Activated CD4-positive, alpha-beta T cell treated with anti-CD3 and anti-CD28 coated beads, Interleukin-2, amount 10 ng/mL, durations not matched to agents 7 days and 5 days (primary cell): ENCODE data around the gene NPIPB9. TPM values are rescaled to one million over a fixed set of nuclear protein-coding genes. Genes with fewer than 3 reads are reported as not detected.
"Not testable (repeated sequence)": the region's sequence is repeated elsewhere in the genome, so short reads cannot be mapped to it uniquely, and the experiment has no call there.

Experiments
- CTCF ChIA-PET: fragments of 350-600 bp; sonication (Branson Sonifier 250); formaldehyde crosslinking; loops from one replicate; lab custom pipeline; 2021; ENCODE audit warnings: antibody characterized with exemption; lab: Charles Lee
- POLR2A ChIA-PET: fragments of 350-600 bp; sonication (Branson Sonifier 250); formaldehyde crosslinking; loops from one replicate; lab custom pipeline; 2021; ENCODE audit warnings: antibody characterized with exemption; lab: Charles Lee
- DNase-seq: peaks from one replicate; pipeline ENCODE4 v3.0.0-alpha.2; 2020
- H3K27ac Mint-ChIP-seq: one replicate; pipeline ENCODE4 v1.8.0; 2021; ENCODE audit warnings: mild to moderate bottlenecking, moderate library complexity, mixed read lengths
- H3K27me3 Mint-ChIP-seq: one replicate; pipeline ENCODE4 v1.8.0; 2021; ENCODE audit warnings: mixed read lengths
- H3K36me3 Mint-ChIP-seq: one replicate; pipeline ENCODE4 v1.8.0; 2021; ENCODE audit warnings: low read depth, mixed read lengths
- H3K4me1 Mint-ChIP-seq: one replicate; pipeline ENCODE4 v1.8.0; 2021; ENCODE audit warnings: mixed read lengths
- H3K4me3 Mint-ChIP-seq: one replicate; pipeline ENCODE4 v1.8.0; 2021; ENCODE audit warnings: mild to moderate bottlenecking, moderate library complexity, mixed read lengths
- H3K9me3 Mint-ChIP-seq: one replicate; pipeline ENCODE4 v1.8.0; 2021; ENCODE audit warnings: mixed read lengths
- total RNA-seq, 2 experiments: library from RNA; stranded (reverse); gene quantifications; one replicate each; pipeline ENCODE4 v1.2.3, GENCODE V29; 2021

NPIPB9 gene
- total RNA-seq = 1 to 10 TPM; 2.5 to 2.6 TPM

DNA sequence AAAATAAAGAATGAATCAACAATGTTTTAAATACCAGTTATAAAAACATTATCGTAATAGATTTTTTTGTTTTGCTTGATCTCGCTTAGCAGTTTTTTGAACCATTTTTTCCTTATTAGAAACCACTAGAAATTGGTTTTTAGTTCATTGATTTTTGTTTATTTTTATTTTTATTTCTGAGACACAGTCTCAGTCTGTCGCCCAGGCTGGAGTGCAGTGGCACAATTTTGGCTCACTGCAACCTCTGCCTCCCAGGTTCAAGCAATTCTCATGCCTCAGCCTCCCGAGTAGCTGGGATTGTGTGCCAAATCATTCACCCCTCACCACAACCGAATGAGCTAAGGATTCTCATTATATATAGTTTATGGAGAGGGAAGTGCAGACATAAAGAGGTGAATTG lies at the start of gene NPIPB9:
Gene NPIPB9 (plus strand): TSS at position 301 of the 400 bp plus-strand sequence.
- H3K36me3 Mint-ChIP-seq, H3K4me3 Mint-ChIP-seq, CTCF ChIA-PET, DNase-seq, H3K4me1 Mint-ChIP-seq, H3K9me3 Mint-ChIP-seq, POLR2A ChIA-PET, H3K27me3 Mint-ChIP-seq, H3K27ac Mint-ChIP-seq: not testable (repeated sequence)

DNA sequence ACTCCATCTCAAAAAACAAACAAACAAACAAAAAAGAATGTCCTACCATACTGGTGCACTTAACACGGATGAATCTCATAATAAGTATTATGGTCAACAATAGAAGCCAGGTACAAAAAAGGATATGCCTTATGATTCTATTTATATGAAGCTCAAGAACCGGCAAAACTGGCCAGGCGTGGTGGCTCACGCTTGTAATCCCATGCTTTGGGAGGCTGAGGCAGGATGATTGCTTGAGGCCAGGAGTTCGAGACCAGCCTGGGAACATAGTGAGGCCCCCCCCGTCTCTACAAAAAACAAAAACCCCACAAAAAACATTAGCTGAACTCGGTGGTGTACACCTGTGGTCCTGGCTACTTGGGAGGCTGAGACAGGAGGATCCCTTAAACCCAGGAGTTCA lies 47.3 kb upstream of the NPIPB9 start:
- POLR2A ChIA-PET, DNase-seq, H3K27me3 Mint-ChIP-seq, CTCF ChIA-PET, H3K4me3 Mint-ChIP-seq, H3K36me3 Mint-ChIP-seq, H3K9me3 Mint-ChIP-seq, H3K27ac Mint-ChIP-seq, H3K4me1 Mint-ChIP-seq: not testable (repeated sequence)

- H3K4me1 Mint-ChIP-seq, CTCF ChIA-PET, H3K36me3 Mint-ChIP-seq, H3K9me3 Mint-ChIP-seq, DNase-seq, POLR2A ChIA-PET, H3K27me3 Mint-ChIP-seq: not testable (repeated sequence)
- Mint-ChIP-seq H3K4me3 (peak within 1 kb of the TSS; percentile 70), H3K27ac (peak within 1 kb of the TSS; percentile 77)
These were observed 40.1 kb upstream of the NPIPB9 start, which contains the start of gene EIF3C for GRCh38 chr16:28711220-28712083. TSS of gene EIF3C (plus strand) at chr16:28711464. CDS start at chr16:28711687, 223 bp downstream.

DNA sequence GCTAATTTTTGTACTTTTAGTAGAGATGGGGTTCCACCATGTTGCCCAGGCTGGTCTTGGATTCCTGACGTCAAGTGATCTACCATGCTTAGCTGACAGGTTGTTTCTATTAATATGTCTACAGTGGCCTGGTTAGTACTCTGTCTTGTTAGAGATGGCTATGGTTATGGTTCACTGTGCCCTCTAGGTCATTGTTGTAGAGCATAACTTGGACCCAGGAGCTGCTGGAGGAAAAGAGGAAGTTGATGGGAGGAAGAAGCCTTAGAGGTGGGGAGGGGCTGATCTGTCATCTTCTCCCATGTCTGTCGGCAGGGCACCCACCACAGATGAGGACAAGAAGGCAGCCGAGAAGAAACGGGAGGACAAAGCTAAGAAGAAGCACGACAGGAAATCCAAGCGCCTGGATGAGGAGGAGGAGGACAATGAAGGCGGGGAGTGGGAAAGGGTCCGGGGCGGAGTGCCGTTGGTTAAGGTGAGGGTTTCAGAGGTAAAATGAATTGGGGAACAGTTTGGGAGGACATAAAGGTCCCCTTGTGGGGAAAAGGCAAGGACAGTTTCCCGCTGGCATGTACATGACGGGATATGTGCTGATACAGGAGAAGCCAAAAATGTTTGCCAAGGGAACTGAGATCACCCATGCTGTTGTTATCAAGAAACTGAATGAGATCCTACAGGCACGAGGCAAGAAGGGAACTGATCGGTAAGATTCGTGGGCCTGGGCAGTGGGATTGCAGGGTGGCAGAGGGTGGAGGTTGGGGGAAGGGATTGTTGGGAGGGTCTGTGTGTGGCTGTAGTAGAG lies 28.5 kb upstream of the NPIPB9 start:
- H3K27me3 Mint-ChIP-seq, CTCF ChIA-PET, POLR2A ChIA-PET, H3K4me1 Mint-ChIP-seq, DNase-seq, H3K27ac Mint-ChIP-seq, H3K36me3 Mint-ChIP-seq, H3K4me3 Mint-ChIP-seq, H3K9me3 Mint-ChIP-seq: not testable (repeated sequence)

DNA sequence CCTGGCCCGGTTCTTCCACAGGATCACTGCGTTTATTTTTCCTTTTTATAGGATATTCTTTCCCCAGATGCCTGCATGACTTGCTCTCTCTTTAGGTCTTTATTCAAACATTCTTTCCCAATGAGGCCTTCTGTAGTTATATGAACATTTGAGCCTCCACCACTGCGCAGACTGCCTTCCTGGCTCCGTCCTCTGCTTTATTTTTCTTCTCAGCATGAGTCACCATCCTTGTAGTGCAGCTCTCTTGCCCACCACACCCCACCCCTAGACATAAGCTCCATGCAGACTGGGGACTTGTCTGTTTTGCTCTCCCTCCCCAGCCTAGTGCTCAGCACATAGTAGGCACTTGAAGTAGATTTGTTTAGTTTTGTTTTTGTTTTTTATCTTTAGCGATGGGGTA lies 20.3 kb upstream of the NPIPB9 start:
- H3K9me3 Mint-ChIP-seq, H3K36me3 Mint-ChIP-seq, CTCF ChIA-PET, POLR2A ChIA-PET, H3K4me1 Mint-ChIP-seq, H3K27ac Mint-ChIP-seq, H3K27me3 Mint-ChIP-seq, DNase-seq, H3K4me3 Mint-ChIP-seq: not testable (repeated sequence)

- CTCF ChIA-PET, H3K27ac Mint-ChIP-seq, H3K27me3 Mint-ChIP-seq, H3K9me3 Mint-ChIP-seq, H3K36me3 Mint-ChIP-seq, POLR2A ChIA-PET, DNase-seq, H3K4me1 Mint-ChIP-seq, H3K4me3 Mint-ChIP-seq: not testable (repeated sequence)
These were observed 19.0 kb upstream of the NPIPB9 start for GRCh38 chr16:28732455-28733124.

DNA sequence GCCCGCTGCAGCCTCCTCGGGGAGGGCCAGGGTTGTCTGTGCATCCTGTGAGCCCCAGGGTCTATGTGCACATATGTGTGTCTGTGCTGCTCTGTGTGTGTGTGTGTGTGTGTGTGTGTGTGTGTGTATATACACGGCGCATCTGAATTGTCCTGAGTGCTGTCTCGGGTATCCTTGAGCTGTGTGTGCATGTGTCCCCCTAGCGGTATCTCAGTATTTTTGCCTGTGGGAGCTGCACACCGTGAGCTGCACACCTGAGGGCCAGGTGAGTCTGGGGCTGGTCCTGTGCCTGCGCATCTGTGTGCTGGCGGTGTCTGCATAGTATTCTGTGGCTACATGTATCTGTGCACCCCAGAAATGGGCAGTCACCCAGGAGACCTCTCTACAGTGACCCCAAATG lies 11.8 kb upstream of the NPIPB9 start:
- H3K4me3 Mint-ChIP-seq, POLR2A ChIA-PET, H3K36me3 Mint-ChIP-seq, CTCF ChIA-PET, H3K27me3 Mint-ChIP-seq, H3K4me1 Mint-ChIP-seq, H3K27ac Mint-ChIP-seq, DNase-seq, H3K9me3 Mint-ChIP-seq: not testable (repeated sequence)

- H3K36me3 Mint-ChIP-seq, H3K27me3 Mint-ChIP-seq, H3K27ac Mint-ChIP-seq, DNase-seq, POLR2A ChIA-PET, H3K4me1 Mint-ChIP-seq, CTCF ChIA-PET, H3K4me3 Mint-ChIP-seq, H3K9me3 Mint-ChIP-seq: not testable (repeated sequence)
These were observed 11.0 kb upstream of the NPIPB9 start for GRCh38 chr16:28740631-28741030.

DNA sequence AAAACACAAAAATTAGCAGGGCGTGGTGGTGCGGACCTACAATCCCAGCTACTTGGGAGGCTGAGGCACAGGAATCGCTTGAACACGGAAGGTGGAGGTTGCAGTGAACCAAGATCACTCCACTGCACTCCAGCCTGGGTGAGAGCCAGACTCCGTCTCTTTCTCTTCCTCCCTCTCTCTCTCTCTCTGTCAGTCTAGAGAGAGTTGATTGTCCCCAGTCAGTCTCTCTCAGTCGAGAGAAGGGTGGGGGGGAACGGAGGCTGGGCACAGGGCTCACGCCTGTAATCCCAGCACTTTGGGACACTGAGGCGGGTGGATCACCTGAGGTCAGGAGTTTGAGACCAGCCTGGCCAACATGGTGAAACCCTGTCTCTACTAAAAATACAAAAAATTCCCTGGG lies 10.3 kb upstream of the NPIPB9 start:
- H3K27me3 Mint-ChIP-seq, CTCF ChIA-PET, H3K4me3 Mint-ChIP-seq, DNase-seq, POLR2A ChIA-PET, H3K27ac Mint-ChIP-seq, H3K4me1 Mint-ChIP-seq, H3K36me3 Mint-ChIP-seq, H3K9me3 Mint-ChIP-seq: not testable (repeated sequence)

GRCh38 chr16:28746618-28747350 lies 4.8 kb upstream of the NPIPB9 start:
- DNase-seq, CTCF ChIA-PET, H3K4me1 Mint-ChIP-seq, H3K4me3 Mint-ChIP-seq, H3K9me3 Mint-ChIP-seq, H3K27me3 Mint-ChIP-seq, POLR2A ChIA-PET, H3K36me3 Mint-ChIP-seq, H3K27ac Mint-ChIP-seq: not testable (repeated sequence)

- POLR2A ChIA-PET, H3K4me1 Mint-ChIP-seq, CTCF ChIA-PET, H3K36me3 Mint-ChIP-seq, H3K27me3 Mint-ChIP-seq, H3K4me3 Mint-ChIP-seq, H3K9me3 Mint-ChIP-seq: not testable (repeated sequence)
- DNase-seq = peak; percentile 29
- H3K27ac Mint-ChIP-seq = peak overlapping the region; percentile 57
These were observed 1.6 kb upstream of the NPIPB9 start for GRCh38 chr16:28749997-28750465.

- DNase-seq, POLR2A ChIA-PET, H3K27ac Mint-ChIP-seq, CTCF ChIA-PET, H3K4me1 Mint-ChIP-seq, H3K27me3 Mint-ChIP-seq, H3K9me3 Mint-ChIP-seq, H3K36me3 Mint-ChIP-seq, H3K4me3 Mint-ChIP-seq: not testable (repeated sequence)
These were observed 1.0 kb upstream of the NPIPB9 start for GRCh38 chr16:28750469-28751067.
